Measurements from ENCODE around the gene SMCO1. TPM values are rescaled to one million over a fixed set of nuclear protein-coding genes. Genes with fewer than 3 reads are reported as not detected.

Gene SMCO1
- polyA plus RNA-seq, 1 of the 3 experiments (the other 2 are of a cell fraction), result not detected

GRCh38 chr3:196563721-196564225 is 48.6 kb upstream of the SMCO1 start:
- no peaks in the 10 kb centered on the region for H3K9me3 ChIP-seq
- TF ChIP-seq JUND (IDR thresholded peaks at IDR 0.05) (0 out of 2 replicates have a peak, but pooled peaks have one; percentile 9), EP300 (IDR thresholded peaks at IDR 0.05; ENCODE audit: borderline replicate concordance in 1 of 2, low read depth in 1 of 2, low read length in 1 of 2) (no peak)
- no peak overlapping the region for H3K4me3 ChIP-seq (ENCODE audit: low read depth in 2 of 2, low read length in 1 of 2)
- no peak for DNase-seq
- H2AFZ ChIP-seq (ENCODE audit: low read depth), result no peak overlapping the region
- no peaks in the 10 kb centered on the region for H3K27me3 ChIP-seq (ENCODE audit: insufficient read depth)
- H3K9me2 ChIP-seq, result no peaks in the 10 kb centered on the region
- H3K4me1 ChIP-seq (ENCODE audit: control insufficient read depth in 1 of 2, insufficient read depth in 2 of 2, low read depth in 1 of 2, low read length in 1 of 2), result peaks cover 3 to 6% of the 10 kb centered on the region in 2 experiments; a peak in 1 of 4 replicates
- peaks cover 12 to 13% of the 10 kb centered on the region in 2 experiments for H3K36me3 ChIP-seq (replicated peaks in 1 of 2; ENCODE audit: control insufficient read depth in 1 of 2, insufficient read depth in 2 of 2, low read length in 1 of 2)
- no peaks in the 10 kb centered on the region for H4K20me1 ChIP-seq (ENCODE audit: insufficient read depth)
- H3K79me2 ChIP-seq (ENCODE audit: insufficient read depth), result peaks cover 46% of the 10 kb centered on the region
- ChIA-PET POLR2A (interaction anchor here (0.9 kb wide), 1 partner anchor 41 kb away, joined by 4 read pairs; no protein-coding TSS in a partner anchor), CTCF (interaction anchor here (0.8 to 0.9 kb wide), 2 partner anchors 45 to 121 kb away, joined by 3 read pairs; no protein-coding TSS in a partner anchor)
- no peak overlapping the region for H3K4me2 ChIP-seq
- H3K9ac ChIP-seq, result no peak overlapping the region
- WGBS (ENCODE audit: low lambda C conversion rate), result 88% methylated on average over 9 of the region's 9 CpGs
- H3K27ac ChIP-seq (ENCODE audit: low read depth in 2 of 2, low read length in 1 of 2), result no peak overlapping the region
- peaks cover 11% of the 10 kb centered on the region for H3F3A ChIP-seq (replicated peaks; ENCODE audit: insufficient read depth)

DNA sequence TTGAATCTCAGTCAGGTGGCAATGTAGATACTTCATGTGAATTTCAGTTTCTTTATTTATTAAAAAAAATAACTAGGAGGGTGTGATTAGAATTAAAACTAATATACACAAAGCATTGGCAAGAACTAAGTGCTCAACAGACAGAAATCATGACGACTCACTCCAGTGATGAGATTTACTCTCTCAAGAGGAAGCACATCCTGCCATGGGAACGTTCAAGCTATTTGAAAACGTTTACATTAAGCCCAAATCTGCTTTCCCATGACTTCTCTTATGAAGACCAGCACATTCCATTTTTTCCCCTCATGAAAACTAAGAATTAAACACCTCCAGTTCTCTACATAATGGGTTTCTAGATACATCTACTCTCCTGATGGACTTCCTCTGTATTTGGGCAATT is 44.7 kb upstream of the SMCO1 start:
- Histone ChIP-seq H4K20me1 (ENCODE audit: insufficient read depth) (no peaks in the 10 kb centered on the region), H3K36me3 (replicated peaks in 1 of 2; ENCODE audit: control insufficient read depth in 1 of 2, insufficient read depth in 2 of 2, low read length in 1 of 2) (peaks cover 12 to 14% of the 10 kb centered on the region in 2 experiments), H3K4me1 (ENCODE audit: control insufficient read depth in 1 of 2, insufficient read depth in 2 of 2, low read depth in 1 of 2, low read length in 1 of 2) (0 out of 4 replicates have a peak, but pooled peaks cover 0 to 6% of the 10 kb centered on the region in 2 experiments), H3K27me3 (ENCODE audit: insufficient read depth) (no peaks in the 10 kb centered on the region), H3K27ac (ENCODE audit: low read depth in 2 of 2, low read length in 1 of 2) (no peak overlapping the region), H3K9me3 (no peaks in the 10 kb centered on the region), H2AFZ (ENCODE audit: low read depth) (no peak overlapping the region), H3K79me2 (ENCODE audit: insufficient read depth) (peaks cover 30% of the 10 kb centered on the region), H3F3A (replicated peaks; ENCODE audit: insufficient read depth) (peaks cover 21% of the 10 kb centered on the region), H3K4me2 (no peak overlapping the region), H3K9ac (no peak overlapping the region), H3K4me3 (ENCODE audit: low read depth in 2 of 2, low read length in 1 of 2) (no peak overlapping the region), H3K9me2 (no peaks in the 10 kb centered on the region)
- ChIA-PET POLR2A (no interaction called here), CTCF (no interaction called here)
- TF ChIP-seq RFX5 (IDR thresholded peaks at IDR 0.05; ENCODE audit: low read length) (no peak), RCOR1 (IDR thresholded peaks at IDR 0.05; ENCODE audit: low read length) (no peak), SMC3 (IDR thresholded peaks at IDR 0.05; ENCODE audit: low read depth, low read length) (no peak), SIN3A (IDR thresholded peaks at IDR 0.05; ENCODE audit: borderline replicate concordance, low read depth, low read length) (no peak), NFIC (IDR thresholded peaks at IDR 0.05; ENCODE audit: borderline replicate concordance) (no peak), EP300 (IDR thresholded peaks at IDR 0.05; ENCODE audit: borderline replicate concordance in 1 of 2, low read depth in 1 of 2, low read length in 1 of 2) (no peak), NRF1 (IDR thresholded peaks at IDR 0.05; ENCODE audit: low read depth, low read length) (no peak), YY1 (IDR thresholded peaks at IDR 0.05; ENCODE audit: low read depth) (no peak), FOXM1 (IDR thresholded peaks at IDR 0.05; ENCODE audit: low read depth) (no peak), CTCF (IDR thresholded peaks at IDR 0.05) (no peak), CHD2 (IDR thresholded peaks at IDR 0.05; ENCODE audit: low read length, partially characterized antibody) (no peak), RAD21 (IDR thresholded peaks at IDR 0.05; ENCODE audit: low read length) (no peak), FOSL2 (IDR thresholded peaks at IDR 0.05; ENCODE audit: borderline replicate concordance, low read depth) (no peak), ELF1 (IDR thresholded peaks at IDR 0.05) (no peak), GATA2 (CRISPR knock-in tag; IDR thresholded peaks at IDR 0.05) (no peak)
- no peak for DNase-seq
- 33% methylated on average over 3 of the region's 3 CpGs for WGBS (ENCODE audit: low lambda C conversion rate)

Measured in SK-N-SH (cell line).